ENCODE data around the gene OPA3. TPM values are rescaled to one million over a fixed set of nuclear protein-coding genes. Genes with fewer than 3 reads are reported as not detected.

Gene OPA3
- total RNA-seq, 1 experiment from 2014 or later, result 15.2 TPM

DNA sequence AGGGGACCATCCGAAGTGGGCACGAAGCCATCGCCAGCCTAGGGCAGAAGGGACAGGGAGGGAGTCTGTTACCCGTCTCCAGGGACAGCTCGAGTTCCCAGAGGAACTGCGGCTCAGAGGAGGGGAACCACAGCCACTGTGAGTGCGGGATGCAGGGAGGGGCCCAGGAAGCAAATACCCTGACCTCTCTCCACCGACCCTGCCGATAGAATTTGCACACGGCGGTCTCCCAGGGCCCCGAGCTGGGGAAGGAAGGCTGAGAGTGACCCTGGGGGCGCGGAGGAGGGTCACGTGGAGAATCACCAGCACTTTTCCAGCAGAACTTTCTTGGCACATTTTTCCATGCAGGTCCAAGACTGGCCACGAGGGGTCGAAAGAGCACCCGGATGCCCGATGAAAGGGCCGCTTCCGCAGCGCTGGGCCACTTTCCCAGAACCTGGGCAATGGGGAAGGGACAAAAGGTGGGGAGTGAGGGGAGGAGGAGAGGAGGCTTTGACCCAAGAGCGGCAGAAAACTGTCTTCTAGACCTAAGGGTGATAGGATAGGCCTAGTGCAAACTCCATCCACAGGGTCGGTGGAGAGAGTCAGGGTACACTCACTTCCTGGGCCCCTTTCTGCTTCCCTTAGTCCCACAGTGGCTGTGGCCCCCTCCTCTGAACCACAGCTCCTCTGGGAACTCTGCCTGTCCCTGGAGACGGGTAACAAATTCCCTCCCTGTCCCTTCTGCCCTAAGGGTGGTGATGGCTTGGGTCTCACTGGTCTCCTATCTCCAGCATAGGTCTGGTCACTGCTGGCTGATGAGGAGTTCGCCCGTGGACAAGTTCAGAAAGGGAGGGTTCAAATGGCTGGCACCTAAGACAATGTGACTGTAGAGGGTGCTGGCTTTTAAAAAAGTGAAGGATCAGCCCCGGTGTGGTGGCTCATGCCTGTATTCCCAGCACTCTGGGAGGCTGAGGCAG is 22.7 kb upstream of the OPA3 start:
- ChIA-PET POLR2A (ENCODE audit: low non-redundant PET) (no interaction called here), CTCF (interaction anchor here (0.8 to 1.1 kb wide), 2 partner anchors 23 to 36 kb away, joined by 3 to 4 read pairs; partner anchors contain the start of gene OPA3)
- peak overlapping the region; percentile 23 for H3K4me3 ChIP-seq (ENCODE audit: low read depth, low read length, poor library complexity, severe bottlenecking)

DNA sequence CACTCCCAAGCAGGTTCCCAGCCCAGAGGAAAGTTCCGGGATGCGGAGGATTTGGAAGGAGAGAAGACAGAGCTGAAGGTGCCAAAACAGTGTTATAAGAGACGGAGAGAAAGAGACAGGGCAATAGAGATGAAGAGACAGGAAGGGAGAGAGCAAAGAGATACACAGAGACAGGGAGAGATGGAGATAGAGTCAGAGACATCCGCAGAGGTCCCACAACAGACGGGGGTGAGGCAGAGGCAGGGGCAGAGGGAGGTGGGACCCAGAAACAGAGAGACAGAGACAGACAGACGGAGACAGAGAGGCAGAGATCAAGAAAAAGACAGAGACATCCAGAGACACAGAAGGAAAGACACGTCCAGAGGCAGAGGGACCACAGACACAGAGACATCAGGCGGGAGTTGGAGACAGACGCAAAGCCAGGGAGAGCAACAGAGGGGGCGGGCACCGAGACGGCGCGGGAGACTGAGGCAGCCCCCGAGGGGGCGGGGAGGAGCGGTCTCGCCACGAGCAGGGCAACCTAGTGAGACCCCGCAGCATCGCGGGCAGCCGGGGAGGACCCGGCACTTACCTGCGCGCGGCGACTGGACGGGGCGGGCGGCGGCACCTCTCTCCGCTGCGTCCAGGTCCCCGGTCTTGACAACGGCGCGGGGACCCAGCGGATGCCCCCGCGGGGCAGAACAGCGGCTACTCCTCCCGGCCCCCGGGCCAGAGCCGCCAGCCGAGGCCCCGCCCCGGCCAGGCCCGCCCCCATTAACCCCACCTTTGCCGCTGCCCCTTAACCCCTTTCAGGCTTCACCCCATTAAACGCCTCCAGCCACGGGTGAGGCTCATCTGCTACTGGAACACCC is 17.1 kb upstream of the OPA3 start, which contains the start of gene GPR4:
Gene GPR4 (minus strand): TSS at position 689 of the 851 bp plus-strand sequence. CDS start 10,346 bp downstream, outside the sequence.
- Histone ChIP-seq H3K27me3 (replicated peaks; ENCODE audit: insufficient read depth, low read depth, low read length, poor library complexity) (peaks cover 59% of the 10 kb centered on the region), H3K27ac (ENCODE audit: low read depth, low read length, poor library complexity, severe bottlenecking) (no peak within 1 kb of the TSS), H3K4me1 (ENCODE audit: insufficient read depth, low read length, poor library complexity, severe bottlenecking) (peaks cover 9% of the 10 kb centered on the region), H3K4me3 (ENCODE audit: low read depth, low read length, poor library complexity, severe bottlenecking) (no peak within 1 kb of the TSS), H3K9me3 (ENCODE audit: low read depth, low read length, poor library complexity, severe bottlenecking) (no peaks in the 10 kb centered on the region), H3K36me3 (ENCODE audit: insufficient read depth, low read length, poor library complexity, severe bottlenecking) (no peaks in the 10 kb centered on the region)
- CTCF ChIA-PET, result no interaction called here
- intact Hi-C loops (cut with micrococcal nuclease; ENCODE audit: unreplicated experiment), result loop anchor here (5.0 kb wide), 1 partner anchor 91 kb away; the partner anchor contains the start of genes QPCTL and SNRPD2
- TF ChIP-seq, protein P1, sequence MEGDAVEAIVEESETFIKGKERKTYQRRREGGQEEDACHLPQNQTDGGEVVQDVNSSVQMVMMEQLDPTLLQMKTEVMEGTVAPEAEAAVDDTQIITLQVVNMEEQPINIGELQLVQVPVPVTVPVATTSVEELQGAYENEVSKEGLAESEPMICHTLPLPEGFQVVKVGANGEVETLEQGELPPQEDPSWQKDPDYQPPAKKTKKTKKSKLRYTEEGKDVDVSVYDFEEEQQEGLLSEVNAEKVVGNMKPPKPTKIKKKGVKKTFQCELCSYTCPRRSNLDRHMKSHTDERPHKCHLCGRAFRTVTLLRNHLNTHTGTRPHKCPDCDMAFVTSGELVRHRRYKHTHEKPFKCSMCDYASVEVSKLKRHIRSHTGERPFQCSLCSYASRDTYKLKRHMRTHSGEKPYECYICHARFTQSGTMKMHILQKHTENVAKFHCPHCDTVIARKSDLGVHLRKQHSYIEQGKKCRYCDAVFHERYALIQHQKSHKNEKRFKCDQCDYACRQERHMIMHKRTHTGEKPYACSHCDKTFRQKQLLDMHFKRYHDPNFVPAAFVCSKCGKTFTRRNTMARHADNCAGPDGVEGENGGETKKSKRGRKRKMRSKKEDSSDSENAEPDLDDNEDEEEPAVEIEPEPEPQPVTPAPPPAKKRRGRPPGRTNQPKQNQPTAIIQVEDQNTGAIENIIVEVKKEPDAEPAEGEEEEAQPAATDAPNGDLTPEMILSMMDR (conservative IDR thresholded peaks at IDR 0.05; ENCODE audit: low read depth, low read length), result no peak
- peak; percentile 44 for TF ChIP-seq EZH2 (IDR thresholded peaks at IDR 0.05; ENCODE audit: borderline replicate concordance, low read depth, low read length, poor library complexity, severe bottlenecking)
- DNase-seq (ENCODE audit: low spot score), result no peak
- BruUV-seq (replicated peaks), result no TSS peak
- POLR2A ChIA-PET (ENCODE audit: low non-redundant PET), result no interaction called here

More for the DNA sequence above, 22.7 kb upstream of the OPA3 start:
- peak; percentile 81 for DNase-seq (ENCODE audit: low spot score)
- H3K9me3 ChIP-seq (ENCODE audit: low read depth, low read length, poor library complexity, severe bottlenecking), result no peaks in the 10 kb centered on the region
- no TSS peak for BruUV-seq (replicated peaks)
- H3K27me3 ChIP-seq (replicated peaks; ENCODE audit: insufficient read depth, low read depth, low read length, poor library complexity), result peaks cover 7% of the 10 kb centered on the region
- peak overlapping the region; percentile 35 for H3K27ac ChIP-seq (ENCODE audit: low read depth, low read length, poor library complexity, severe bottlenecking)
- peaks cover 10% of the 10 kb centered on the region for H3K4me1 ChIP-seq (ENCODE audit: insufficient read depth, low read length, poor library complexity, severe bottlenecking)
- TF ChIP-seq, protein P1 (conservative IDR thresholded peaks at IDR 0.05; ENCODE audit: low read depth, low read length), result peak; percentile 90
- TF ChIP-seq EZH2 (IDR thresholded peaks at IDR 0.05; ENCODE audit: borderline replicate concordance, low read depth, low read length, poor library complexity, severe bottlenecking), result no peak
- no peaks in the 10 kb centered on the region for H3K36me3 ChIP-seq (ENCODE audit: insufficient read depth, low read length, poor library complexity, severe bottlenecking)
- intact Hi-C loops (cut with micrococcal nuclease; ENCODE audit: unreplicated experiment), result loop anchor here (5.0 kb wide), 1 partner anchor 35 kb away; no protein-coding TSS in a partner anchor

DNA sequence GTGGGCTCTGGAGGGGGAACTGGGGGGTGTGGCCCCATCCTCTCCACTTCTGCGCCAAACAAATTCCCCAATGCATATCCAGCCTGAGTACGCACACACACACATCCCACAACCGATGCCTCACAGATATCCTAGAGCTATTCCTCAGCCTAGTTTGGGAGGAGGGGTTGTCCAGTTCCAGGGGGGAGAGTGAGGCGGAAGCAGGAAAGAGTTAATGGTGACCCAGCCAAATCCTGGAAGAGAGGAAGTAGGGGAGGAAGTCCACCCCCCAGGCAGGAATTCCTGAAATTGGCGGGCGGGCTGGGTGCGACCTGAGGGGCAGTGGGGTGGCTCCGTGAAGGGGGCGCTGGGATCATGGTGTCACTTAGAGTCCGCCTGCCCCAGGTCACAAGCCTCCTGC is 16.5 kb upstream of the OPA3 start:
- ChIA-PET POLR2A (ENCODE audit: low non-redundant PET) (no interaction called here), CTCF (no interaction called here)
- BruUV-seq (replicated peaks), result no TSS peak
- intact Hi-C loops (cut with micrococcal nuclease; ENCODE audit: unreplicated experiment), result loop anchor here (5.0 kb wide), 1 partner anchor 91 kb away; the partner anchor contains the start of genes QPCTL and SNRPD2
- H3K9me3 ChIP-seq (ENCODE audit: low read depth, low read length, poor library complexity, severe bottlenecking), result no peaks in the 10 kb centered on the region
- H3K36me3 ChIP-seq (ENCODE audit: insufficient read depth, low read length, poor library complexity, severe bottlenecking), result no peaks in the 10 kb centered on the region
- H3K27ac ChIP-seq (ENCODE audit: low read depth, low read length, poor library complexity, severe bottlenecking), result no peak overlapping the region
- peak; percentile 62 for TF ChIP-seq EZH2 (IDR thresholded peaks at IDR 0.05; ENCODE audit: borderline replicate concordance, low read depth, low read length, poor library complexity, severe bottlenecking)
- TF ChIP-seq, protein P1 (conservative IDR thresholded peaks at IDR 0.05; ENCODE audit: low read depth, low read length), result no peak
- peaks cover 59% of the 10 kb centered on the region for H3K27me3 ChIP-seq (replicated peaks; ENCODE audit: insufficient read depth, low read depth, low read length, poor library complexity)
- H3K4me3 ChIP-seq (ENCODE audit: low read depth, low read length, poor library complexity, severe bottlenecking), result no peak overlapping the region
- no peak for DNase-seq (ENCODE audit: low spot score)
- peaks cover 8% of the 10 kb centered on the region for H3K4me1 ChIP-seq (ENCODE audit: insufficient read depth, low read length, poor library complexity, severe bottlenecking)
